Stimulated activated CD4-positive, alpha-beta T cell treated with anti-CD3 and anti-CD28 coated beads, Interleukin-15, amount 100 ng/mL, for 48 hours (primary cell): ENCODE measurements around the gene LRCH1.

ENCODE experiments used
- DNase-seq, 2 donors: peaks; one replicate each; pipeline ENCODE4 v3.0.0-alpha.2; 2020; ENCODE audit warnings: low read depth in 2 of 2

The LRCH1 gene

GRCh38 chr13:46712524-46712923 lies 159.6 kb downstream of the LRCH1 start:
- no peak for DNase-seq

- no peak for DNase-seq
Observed at GRCh38 chr13:46715363-46715762, 162.4 kb downstream of the LRCH1 start.

DNA sequence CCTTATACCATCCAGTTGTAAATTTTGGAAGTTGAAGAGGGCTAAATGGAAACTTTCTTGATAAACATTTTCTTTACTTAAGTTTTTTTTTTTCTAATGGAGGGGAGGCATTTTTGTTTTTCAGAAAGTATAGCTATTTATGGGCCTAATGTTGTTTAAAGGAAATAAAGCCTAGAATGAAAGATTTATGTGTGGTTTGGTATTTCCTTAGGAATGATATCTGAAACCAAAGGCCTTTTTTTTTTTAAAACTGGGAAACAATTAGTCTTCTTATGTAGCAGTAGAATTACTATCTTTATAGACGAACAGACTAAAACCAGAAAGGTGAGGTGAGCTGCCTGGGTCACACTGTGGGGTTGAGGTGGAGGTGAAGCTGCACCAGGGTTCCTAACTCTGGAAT lies 163.9 kb downstream of the LRCH1 start:
- DNase-seq: no peak

DNA sequence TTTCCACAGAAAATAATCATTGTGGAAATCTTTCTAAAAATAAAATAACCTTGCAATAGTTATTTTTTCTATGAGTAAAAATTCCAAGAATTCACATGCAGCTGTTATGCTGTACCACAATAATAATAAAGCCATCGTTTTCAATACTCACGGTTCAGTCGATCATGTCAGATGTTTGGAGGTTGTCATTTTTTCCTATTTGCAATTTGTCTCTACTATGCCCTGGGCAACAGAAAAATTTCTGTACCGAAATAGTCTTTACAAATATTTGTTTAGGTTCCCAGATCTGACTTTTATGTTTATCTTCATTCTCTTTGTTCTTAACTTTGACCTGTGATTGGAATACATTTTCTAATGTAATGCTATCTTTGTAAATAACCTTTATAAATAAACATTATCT lies 164.3 kb downstream of the LRCH1 start:
- DNase-seq: no peak

DNA sequence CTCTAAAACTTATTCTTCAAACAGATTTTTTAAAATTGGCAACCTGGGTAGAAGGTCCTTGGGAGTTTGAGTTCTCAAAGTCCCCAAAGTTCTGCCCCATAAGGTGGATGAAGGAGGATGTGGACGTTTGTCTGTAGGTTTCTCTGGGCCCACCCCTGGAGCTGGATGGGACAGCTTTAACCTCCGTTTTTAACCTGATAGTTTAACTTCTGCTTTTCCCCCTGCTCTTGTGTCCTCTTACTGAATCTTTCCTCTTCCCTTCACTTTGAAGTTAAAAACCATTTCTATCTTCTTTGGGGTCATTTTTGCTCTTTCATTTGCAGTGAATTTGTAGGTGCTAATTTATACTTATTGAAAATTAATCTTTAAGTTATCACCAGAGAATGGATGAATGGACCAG lies 164.9 kb downstream of the LRCH1 start:
- no peak for DNase-seq

- no peak for DNase-seq
Observed at GRCh38 chr13:46720189-46720588, 167.2 kb downstream of the LRCH1 start.

- DNase-seq: peak in 1 of 2 donors; percentile 7
Observed at GRCh38 chr13:46721054-46721453, 168.1 kb downstream of the LRCH1 start.

GRCh38 chr13:46726347-46726746 lies 173.4 kb downstream of the LRCH1 start:
- no peak for DNase-seq

DNA sequence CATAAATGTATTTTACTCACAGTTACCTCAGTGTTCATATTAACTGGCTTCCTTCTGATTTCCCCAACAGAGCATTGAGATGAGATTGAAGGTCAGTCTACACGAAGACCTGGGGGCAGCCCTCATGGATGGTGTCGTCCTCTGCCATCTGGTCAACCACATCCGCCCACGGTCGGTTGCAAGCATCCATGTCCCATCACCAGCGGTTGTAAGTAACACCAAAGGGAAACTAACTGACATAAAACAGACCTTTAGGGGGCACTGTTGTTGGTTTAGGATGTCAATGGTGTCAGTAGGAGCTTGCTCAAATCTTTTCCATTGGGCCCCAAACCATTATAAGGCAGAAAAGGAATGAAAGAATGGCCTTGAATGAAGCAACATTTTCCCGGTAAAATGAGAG lies 175.8 kb downstream of the LRCH1 start:
- peak in 1 of 2 donors; percentile 4 for DNase-seq

- DNase-seq: no peak
Observed at GRCh38 chr13:46731535-46731934, 178.6 kb downstream of the LRCH1 start.

DNA sequence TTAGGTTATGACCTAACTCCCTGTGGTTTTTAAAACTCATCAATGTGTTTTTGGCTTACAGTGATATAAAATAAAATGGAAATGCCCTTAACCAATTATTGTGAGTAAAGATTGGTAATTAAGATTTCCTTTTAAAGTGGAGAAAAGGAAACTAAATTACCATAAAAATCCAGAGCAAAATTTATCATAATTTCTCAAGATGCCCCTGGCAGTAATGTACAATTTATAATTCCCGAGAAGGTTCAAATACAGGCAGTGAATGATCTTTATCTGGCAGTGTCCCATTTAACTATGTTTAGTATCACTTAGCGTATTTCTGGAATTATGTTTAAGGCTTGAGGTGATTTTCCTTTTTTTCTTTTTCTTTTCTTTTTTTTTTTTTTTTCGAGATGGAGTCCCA lies 182.5 kb downstream of the LRCH1 start:
- no peak for DNase-seq

- no peak for DNase-seq
Observed at GRCh38 chr13:46736541-46737310, 183.8 kb downstream of the LRCH1 start.

DNA sequence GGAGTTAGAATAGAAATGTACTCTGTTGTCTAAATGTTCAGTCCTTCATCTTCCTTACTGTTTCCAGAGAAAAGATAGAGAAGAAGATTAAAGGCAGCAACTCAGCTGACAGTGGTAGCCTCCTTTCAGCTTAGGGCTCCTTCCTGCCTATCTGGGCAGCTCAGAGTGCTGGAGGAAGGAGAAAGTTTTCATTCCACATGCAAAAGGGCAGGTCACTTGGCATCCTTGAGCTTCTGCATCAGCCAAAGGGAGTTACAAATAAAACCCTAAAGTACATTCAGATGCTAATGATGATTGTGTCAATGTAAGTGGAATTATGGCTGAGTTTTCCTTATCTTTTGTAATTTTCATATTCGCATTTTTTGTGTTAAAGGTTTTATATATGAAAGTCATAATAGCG lies 185.1 kb downstream of the LRCH1 start:
- no peak for DNase-seq

DNA sequence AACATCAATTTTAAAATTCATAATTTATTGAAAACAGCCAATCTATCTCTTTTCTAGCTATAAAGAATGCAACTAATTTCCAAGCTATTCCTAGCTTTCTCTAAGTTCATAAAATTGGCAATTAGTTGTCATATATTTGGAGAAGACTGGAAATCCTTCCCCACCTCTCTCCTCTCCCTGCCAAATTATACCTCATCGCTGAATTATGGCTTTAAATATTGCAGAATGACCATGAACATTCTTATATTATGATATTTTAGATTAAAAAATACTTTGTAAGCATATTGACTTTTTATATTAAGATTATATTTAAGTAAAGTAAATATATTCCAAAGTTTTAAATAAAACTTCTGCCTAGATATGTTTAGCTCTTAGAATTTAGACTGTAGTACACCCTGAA lies 185.8 kb downstream of the LRCH1 start:
- no peak for DNase-seq

GRCh38 chr13:46739447-46740098 lies 186.6 kb downstream of the LRCH1 start:
- no peak for DNase-seq

DNA sequence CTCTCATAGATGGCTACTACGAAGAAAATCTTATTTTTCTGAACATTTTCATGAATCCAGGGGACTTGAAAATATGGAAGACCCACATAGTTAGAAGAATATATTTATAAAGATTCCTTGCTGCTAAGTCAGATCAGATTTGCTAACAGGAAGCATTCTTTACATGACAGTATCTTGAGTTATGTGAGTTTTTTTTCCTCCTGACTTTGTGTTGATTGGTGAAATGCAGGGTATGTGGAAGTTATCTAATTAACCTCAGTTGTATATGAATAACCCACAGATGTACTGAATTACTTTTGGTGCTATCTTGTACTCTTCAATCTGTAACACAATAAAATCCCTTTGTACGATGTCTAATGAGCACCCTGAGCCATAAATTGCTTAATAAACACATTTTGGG lies 190.2 kb downstream of the LRCH1 start:
- no peak for DNase-seq

DNA sequence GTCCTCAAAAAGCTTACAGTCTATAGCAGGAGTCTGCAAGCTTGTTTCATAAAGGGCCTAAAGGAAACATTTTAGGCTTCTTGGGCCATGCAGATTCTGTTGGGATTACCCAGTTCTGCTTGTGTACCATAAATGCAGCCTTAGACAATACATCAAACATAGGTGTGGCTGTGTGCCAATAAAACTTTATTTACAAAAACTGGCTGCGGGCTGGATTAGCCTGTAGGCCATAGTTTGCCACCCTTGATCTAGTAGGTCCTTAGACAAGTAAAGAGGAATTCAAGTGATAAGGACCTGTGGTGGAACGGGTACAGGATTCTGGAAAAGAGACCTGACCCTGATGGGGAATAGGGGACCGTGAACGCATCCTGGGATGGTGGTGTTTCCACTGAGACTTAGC lies 192.1 kb downstream of the LRCH1 start:
- no peak for DNase-seq

- no peak for DNase-seq
Observed at GRCh38 chr13:46745706-46746105, 192.7 kb downstream of the LRCH1 start.

DNA sequence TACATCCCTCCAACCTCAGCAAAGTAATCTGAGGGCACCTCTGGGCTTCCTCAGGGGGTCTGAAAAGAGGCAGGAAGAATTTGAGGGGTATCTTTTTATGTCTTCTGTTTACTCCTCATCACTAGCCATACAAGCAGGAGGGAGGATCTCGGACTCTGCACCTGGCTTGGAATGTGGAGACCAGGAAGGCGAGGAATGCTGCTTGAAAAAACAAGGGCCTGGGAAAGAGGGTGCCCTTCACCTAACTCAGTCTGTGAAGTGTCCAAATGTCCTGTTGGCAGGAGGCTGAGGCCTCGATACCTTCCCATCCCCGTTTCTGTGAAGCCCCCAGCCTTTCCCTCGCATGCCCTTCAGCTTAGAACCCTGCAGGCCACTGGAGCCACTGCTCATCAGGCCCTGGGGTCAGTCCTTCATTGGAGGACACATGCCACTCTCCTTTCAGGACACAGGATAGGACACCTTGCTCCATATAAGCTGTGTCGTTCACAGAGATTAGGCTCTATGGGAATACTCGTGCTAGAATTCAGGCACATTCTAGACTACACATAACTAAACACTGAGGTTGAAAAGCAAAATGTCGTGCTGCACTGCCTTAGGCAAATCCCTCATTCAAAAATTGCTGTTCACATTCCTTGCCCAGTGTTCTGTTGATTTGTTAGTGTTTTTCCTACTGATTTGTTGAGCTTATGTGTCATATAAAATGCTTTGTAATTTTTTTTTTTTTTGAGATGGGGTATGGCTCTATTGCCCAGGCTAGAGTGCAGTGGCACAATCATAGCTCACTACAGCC lies 194.3 kb downstream of the LRCH1 start:
- DNase-seq: no peak

GRCh38 chr13:46748300-46748699 lies 195.3 kb downstream of the LRCH1 start:
- no peak for DNase-seq

DNA sequence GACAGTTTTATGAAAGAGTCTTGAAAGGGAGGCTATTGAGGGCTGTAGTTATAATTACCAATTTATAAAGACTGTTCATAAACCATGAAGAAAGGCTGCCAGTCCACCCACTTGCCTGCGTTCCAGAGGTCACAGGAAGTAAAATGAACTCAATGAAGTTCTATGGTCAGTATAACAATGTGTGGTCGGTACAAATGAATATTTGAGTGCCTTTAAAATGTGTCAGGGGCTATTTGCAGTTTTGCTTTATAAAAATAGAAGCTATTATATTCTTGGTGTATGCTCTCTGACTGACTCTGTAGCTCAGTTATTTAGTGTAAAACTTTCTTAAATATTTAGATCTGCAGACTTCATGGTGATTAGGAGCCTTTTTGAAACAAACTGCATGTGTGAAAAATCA lies 197.0 kb downstream of the LRCH1 start:
- no peak for DNase-seq

DNA sequence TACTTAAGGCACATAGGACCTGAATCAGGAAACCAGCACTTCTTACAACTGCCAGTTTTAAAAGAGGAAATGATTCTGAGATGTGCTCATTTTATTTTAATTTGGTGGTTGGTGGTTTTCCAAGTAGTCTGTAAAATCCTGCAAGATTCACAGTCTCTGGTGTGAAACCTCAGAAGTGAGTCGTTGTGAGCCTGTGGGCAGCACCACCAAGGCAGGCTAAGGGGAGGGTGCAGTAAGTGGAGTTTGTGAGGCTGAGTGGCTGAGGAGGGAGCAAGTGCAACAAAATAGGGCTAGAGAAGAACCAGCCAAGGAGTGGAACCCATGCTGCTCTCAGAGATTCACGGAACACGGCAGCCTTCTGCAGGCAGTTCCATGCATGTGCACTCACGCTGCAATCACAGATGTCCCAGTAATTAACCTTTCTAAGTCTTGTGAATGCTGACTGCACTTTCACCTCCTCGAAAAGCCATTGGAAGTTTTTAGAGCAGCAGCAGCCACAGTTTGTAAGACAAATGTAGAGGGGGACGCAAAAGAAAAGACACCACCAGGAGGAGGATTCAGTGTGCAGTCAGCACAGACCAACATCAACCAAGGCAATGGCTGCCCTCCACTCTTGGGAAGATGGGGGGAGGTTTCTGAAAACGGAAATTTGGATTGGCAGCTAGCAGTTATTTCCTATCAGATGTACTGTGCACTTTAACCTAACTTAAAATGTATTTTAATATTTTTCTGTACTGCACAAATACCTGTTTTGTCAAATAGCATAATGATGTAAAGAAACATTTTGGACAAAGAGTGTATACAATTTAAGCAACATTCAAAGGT lies 199.1 kb downstream of the LRCH1 start:
- peak; percentile 34 to 36 for DNase-seq
